HCT116 (cell line): Measurements from ENCODE around the gene PEAK3. TPM values are rescaled to one million over a fixed set of nuclear protein-coding genes. Genes with fewer than 3 reads are reported as not detected.
A peak's percentile ranks its signal among the peaks of the same experiment; 100 is the strongest.

Source experiments
- ELF1 ChIP-seq: IDR thresholded peaks from 2 replicates; pipeline ENCODE4 v1.6.1; 2012; ENCODE audit warnings: low read depth, borderline replicate concordance
- EZH2phosphoT487 ChIP-seq: fragments of 200-600 bp; IDR thresholded peaks from 2 replicates; pipeline ENCODE4 v1.6.1; 2018; ENCODE audit warnings: antibody characterized with exemption, borderline replicate concordance
- FOSL1 ChIP-seq: IDR thresholded peaks from 2 replicates; pipeline ENCODE4 v1.6.1; 2012; ENCODE audit warnings: low read depth
- POLR2AphosphoS5 ChIP-seq: IDR thresholded peaks from 2 replicates; pipeline ENCODE4 v1.6.1; 2011; ENCODE audit warnings: mild to moderate bottlenecking, low read depth, low read length, moderate library complexity
- RAD21 ChIP-seq: IDR thresholded peaks from 2 replicates; pipeline ENCODE4 v1.6.1; 2012; ENCODE audit warnings: low read depth, mild to moderate bottlenecking
- SRF ChIP-seq: IDR thresholded peaks from 2 replicates; pipeline ENCODE4 v1.6.1; 2012; ENCODE audit warnings: low read depth
- YY1 ChIP-seq: IDR thresholded peaks from 2 replicates; pipeline ENCODE4 v1.6.1; 2011; ENCODE audit warnings: low read length, low read depth, moderate library complexity, mild to moderate bottlenecking; ENCODE audit not compliant: insufficient replicate concordance; ENCODE audit errors: extremely low read depth
- total RNA-seq: library from RNA; stranded (reverse); gene quantifications from one replicate; pipeline ENCODE4 v1.2.1, GENCODE V29; 2021; ENCODE audit not compliant: unreplicated experiment
- TF ChIP-seq, protein P1 (sequence below): IDR thresholded peaks from 2 replicates; pipeline ENCODE4 v1.6.1; 2012; ENCODE audit warnings: low read depth
- TF ChIP-seq, protein P2 (sequence below): IDR thresholded peaks from 2 replicates; pipeline ENCODE4 v1.6.1; 2012
- TF ChIP-seq, protein P3 (sequence below): IDR thresholded peaks from 2 replicates; pipeline ENCODE4 v1.6.1; 2011; ENCODE audit warnings: mild to moderate bottlenecking, low read length, moderate library complexity; ENCODE audit not compliant: insufficient replicate concordance; ENCODE audit errors: extremely low read depth
- TF ChIP-seq, protein P4 (sequence below), 3 experiments: fragments of 200-600 bp in 1 of 3; sonication (generic) in 1 of 3; IDR thresholded peaks in 2 of 3; conservative IDR thresholded peaks in 1 of 3; 2 replicates each; pipeline ENCODE4 v1.5.1; 2012 to 2017; ENCODE audit warnings: low read depth in 2 of 3, low read length in 2 of 3, antibody characterized with exemption in 1 of 3, borderline replicate concordance in 1 of 3, control low read depth in 1 of 3, mild to moderate bottlenecking in 1 of 3, mixed read lengths in 1 of 3, mixed run types in 1 of 3, moderate library complexity in 1 of 3; ENCODE audit not compliant: insufficient read depth in 1 of 3

PEAK3 gene
- total RNA-seq, 1 experiment from 2014 or later, result not detected

DNA sequence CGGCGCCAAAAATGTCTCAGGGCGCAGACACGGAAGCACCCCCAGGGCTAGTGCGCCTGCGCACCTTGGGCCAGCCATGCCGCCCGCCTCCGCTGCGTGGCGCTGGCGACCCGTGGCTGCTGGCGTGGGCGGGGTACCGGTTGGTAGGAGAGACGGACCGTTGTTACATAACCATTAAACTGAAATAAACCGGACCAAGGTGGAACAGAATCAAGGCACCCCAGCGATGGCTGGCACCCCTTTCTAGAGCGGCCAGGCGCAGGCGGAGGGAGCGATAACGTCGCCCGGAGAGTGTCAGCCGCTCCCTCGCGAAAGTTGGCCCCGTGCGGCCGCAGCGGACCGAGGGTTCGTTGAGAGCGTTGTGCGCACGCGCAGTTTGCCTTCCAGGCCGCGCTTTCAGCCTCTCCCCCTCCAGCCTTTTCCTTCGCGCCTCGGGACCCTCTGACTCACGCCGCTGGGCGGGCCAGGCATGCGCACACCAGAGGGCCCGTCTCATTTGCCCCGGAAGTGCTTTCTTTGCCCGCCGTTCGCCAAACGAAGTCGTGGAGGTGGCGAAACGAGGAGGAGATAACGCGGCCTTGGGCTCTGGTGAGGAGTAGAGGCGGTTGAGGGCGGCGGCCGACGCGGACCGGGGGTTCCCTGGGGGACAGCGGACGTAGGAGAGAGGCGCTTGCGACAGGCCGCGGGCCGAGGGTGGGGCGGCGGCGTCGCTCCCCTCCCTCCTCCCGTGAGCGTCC lies 45.5 kb downstream of the PEAK3 start, which contains the start of the genes PLEKHJ1 and SF3A2 (continued):
- TF ChIP-seq, protein P1, sequence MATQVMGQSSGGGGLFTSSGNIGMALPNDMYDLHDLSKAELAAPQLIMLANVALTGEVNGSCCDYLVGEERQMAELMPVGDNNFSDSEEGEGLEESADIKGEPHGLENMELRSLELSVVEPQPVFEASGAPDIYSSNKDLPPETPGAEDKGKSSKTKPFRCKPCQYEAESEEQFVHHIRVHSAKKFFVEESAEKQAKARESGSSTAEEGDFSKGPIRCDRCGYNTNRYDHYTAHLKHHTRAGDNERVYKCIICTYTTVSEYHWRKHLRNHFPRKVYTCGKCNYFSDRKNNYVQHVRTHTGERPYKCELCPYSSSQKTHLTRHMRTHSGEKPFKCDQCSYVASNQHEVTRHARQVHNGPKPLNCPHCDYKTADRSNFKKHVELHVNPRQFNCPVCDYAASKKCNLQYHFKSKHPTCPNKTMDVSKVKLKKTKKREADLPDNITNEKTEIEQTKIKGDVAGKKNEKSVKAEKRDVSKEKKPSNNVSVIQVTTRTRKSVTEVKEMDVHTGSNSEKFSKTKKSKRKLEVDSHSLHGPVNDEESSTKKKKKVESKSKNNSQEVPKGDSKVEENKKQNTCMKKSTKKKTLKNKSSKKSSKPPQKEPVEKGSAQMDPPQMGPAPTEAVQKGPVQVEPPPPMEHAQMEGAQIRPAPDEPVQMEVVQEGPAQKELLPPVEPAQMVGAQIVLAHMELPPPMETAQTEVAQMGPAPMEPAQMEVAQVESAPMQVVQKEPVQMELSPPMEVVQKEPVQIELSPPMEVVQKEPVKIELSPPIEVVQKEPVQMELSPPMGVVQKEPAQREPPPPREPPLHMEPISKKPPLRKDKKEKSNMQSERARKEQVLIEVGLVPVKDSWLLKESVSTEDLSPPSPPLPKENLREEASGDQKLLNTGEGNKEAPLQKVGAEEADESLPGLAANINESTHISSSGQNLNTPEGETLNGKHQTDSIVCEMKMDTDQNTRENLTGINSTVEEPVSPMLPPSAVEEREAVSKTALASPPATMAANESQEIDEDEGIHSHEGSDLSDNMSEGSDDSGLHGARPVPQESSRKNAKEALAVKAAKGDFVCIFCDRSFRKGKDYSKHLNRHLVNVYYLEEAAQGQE, result no peak
- TF ChIP-seq EZH2phosphoT487, result no peak
- TF ChIP-seq SRF, result no peak
- TF ChIP-seq, protein P2, sequence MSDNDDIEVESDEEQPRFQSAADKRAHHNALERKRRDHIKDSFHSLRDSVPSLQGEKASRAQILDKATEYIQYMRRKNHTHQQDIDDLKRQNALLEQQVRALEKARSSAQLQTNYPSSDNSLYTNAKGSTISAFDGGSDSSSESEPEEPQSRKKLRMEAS, result peak; percentile 98
- no peak; the same call in 1 of the 2 replicates for TF ChIP-seq ELF1
- TF ChIP-seq, protein P3, sequence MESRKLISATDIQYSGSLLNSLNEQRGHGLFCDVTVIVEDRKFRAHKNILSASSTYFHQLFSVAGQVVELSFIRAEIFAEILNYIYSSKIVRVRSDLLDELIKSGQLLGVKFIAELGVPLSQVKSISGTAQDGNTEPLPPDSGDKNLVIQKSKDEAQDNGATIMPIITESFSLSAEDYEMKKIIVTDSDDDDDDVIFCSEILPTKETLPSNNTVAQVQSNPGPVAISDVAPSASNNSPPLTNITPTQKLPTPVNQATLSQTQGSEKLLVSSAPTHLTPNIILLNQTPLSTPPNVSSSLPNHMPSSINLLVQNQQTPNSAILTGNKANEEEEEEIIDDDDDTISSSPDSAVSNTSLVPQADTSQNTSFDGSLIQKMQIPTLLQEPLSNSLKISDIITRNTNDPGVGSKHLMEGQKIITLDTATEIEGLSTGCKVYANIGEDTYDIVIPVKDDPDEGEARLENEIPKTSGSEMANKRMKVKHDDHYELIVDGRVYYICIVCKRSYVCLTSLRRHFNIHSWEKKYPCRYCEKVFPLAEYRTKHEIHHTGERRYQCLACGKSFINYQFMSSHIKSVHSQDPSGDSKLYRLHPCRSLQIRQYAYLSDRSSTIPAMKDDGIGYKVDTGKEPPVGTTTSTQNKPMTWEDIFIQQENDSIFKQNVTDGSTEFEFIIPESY, result peak; percentile 29
- peak; percentile 97 for TF ChIP-seq RAD21
- TF ChIP-seq YY1, result no peak
- no peak for TF ChIP-seq FOSL1
- TF ChIP-seq, protein P4, sequence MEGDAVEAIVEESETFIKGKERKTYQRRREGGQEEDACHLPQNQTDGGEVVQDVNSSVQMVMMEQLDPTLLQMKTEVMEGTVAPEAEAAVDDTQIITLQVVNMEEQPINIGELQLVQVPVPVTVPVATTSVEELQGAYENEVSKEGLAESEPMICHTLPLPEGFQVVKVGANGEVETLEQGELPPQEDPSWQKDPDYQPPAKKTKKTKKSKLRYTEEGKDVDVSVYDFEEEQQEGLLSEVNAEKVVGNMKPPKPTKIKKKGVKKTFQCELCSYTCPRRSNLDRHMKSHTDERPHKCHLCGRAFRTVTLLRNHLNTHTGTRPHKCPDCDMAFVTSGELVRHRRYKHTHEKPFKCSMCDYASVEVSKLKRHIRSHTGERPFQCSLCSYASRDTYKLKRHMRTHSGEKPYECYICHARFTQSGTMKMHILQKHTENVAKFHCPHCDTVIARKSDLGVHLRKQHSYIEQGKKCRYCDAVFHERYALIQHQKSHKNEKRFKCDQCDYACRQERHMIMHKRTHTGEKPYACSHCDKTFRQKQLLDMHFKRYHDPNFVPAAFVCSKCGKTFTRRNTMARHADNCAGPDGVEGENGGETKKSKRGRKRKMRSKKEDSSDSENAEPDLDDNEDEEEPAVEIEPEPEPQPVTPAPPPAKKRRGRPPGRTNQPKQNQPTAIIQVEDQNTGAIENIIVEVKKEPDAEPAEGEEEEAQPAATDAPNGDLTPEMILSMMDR (IDR thresholded peaks at IDR 0.05 in 2 of 3, conservative IDR thresholded peaks at IDR 0.05 in 1 of 3; ENCODE audit: borderline replicate concordance in 1 of 3, insufficient read depth in 1 of 3, low read depth in 2 of 3, low read length in 2 of 3), result peak; percentile 87 to 98 (median 96)
- TF ChIP-seq POLR2AphosphoS5, result peak; percentile 74
- TF ChIP-seq, all 23 proteins: peak for 10
